ENCODE results near the gene DLX4. TPM values are rescaled to one million over a fixed set of nuclear protein-coding genes. Genes with fewer than 3 reads are reported as not detected.

Gene DLX4
- total RNA-seq, 3 donors from 2014 or later: 0.73 to 1.1 (median 0.99) TPM

DNA sequence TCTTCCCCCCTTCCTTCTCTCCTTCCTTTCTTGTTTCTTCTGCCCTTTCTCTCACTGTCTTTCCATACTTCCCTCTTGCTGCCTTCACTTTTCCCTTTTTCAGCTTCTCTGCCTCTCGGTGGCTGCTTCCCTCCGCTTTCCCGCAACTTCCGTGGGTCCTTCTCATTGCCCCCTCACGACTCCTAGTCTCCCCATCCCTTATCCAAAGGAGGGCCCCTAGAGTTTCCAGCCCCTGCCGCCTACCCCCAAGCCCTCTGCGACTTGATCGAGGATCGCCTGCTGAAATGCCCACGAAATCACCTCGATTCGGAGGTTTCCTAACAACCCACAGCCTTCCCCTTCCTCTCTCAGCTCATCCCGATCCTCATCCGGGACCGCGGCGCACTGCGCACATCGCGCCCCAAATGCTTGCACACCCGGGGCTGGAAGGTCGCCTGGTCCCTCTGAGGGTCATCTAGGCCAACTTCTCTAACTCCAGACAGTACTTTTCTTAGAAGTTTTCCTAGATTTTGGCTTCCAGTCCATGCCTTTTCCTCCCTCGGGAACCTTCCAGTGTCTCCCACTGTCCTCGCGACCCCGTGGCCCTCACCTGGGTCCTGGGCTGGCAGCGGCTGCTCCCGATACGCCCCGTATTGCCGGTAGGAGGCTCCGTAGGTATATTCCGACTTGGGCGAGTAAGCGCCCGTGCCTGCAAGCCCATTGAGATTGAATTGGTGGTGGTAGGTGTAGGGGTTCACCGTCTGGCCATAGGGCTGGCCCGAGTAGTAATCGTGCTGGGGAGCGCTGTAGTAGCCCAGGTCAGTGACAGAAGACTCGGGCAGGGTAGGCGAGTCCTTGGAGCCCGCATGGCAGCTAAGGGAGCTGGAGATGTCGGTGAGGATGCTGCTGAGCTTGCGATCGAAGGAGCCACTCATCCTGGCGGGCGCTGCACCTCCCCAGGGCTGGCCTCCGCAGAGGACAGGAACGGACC lies 25.4 kb downstream of the DLX4 start:
- DNase-seq: no peak
- Mint-ChIP-seq H3K27me3 (ENCODE audit: low read depth) (peaks cover 77% of the 10 kb centered on the region), H3K9me3 (no peaks in the 10 kb centered on the region), H3K4me3 (peak overlapping the region; percentile 79), H3K4me1 (ENCODE audit: low read depth) (peaks cover 29% of the 10 kb centered on the region), H3K36me3 (ENCODE audit: insufficient read depth) (no peaks in the 10 kb centered on the region)
- no peak for ATAC-seq

DNA sequence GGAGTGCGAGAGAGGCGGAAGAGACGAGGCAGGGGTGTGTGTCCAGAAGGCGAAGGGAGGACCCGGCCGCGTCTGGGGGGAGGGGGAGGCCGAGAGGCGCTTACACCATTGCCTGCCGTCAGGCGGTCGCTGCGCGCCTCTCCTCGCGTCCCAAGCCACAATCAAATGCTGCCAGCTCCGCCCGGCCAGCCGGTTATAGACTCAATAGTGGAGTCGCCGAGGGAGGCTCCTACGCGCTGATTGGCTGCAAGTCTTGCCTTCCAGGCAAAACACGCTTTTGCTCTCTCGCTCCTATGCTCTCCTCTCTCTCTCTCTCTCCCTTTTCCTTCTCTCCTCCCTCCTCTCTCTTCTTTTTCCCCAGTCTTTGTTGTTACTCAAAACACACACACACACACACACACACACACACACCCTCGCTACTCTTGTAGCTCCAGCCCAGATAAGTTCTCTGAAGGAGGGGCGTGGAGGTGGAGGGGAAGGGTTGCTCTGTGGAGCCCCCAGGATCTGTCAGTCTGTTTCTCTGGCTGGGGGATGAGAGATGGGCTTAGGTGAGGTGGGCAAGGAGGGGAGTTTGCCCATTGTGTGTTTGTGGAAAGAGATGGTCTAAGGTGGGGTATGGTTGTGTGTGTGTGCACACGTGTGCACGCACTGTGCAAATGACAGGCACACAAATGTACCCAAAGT lies 26.2 kb downstream of the DLX4 start, which contains the start of gene DLX3:
Gene DLX3 (minus strand): TSS at position 170 of the 684 bp plus-strand sequence. CDS start 226 bp downstream, outside the sequence.
- ATAC-seq (no peak), DNase-seq (peak; percentile 19)
- Mint-ChIP-seq H3K27me3 (ENCODE audit: low read depth) (peaks cover 77% of the 10 kb centered on the region), H3K4me3 (peak within 1 kb of the TSS; percentile 79), H3K9me3 (no peaks in the 10 kb centered on the region), H3K4me1 (ENCODE audit: low read depth) (peaks cover 29% of the 10 kb centered on the region), H3K36me3 (ENCODE audit: insufficient read depth) (no peaks in the 10 kb centered on the region)

DNA sequence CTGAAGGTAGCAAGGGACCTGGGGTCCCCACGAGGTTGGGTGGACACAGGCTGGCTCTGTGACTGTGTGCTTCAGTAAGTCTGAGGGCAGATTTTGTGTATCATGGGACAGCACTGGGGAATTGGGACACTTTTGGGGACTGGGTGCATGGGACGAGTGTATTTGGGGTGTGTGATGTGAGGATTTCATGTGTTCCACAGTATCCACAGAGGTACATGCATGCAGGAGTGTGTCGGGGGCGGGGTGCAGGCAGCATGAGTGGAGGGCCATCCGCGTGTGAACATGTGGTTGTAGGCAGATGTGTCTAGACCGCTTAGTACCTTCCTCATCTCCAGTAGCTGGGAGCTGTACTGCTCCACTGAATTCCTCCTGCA lies 27.1 kb downstream of the DLX4 start:
- DNase-seq (no peak), ATAC-seq (no peak)
- Mint-ChIP-seq H3K4me3 (no peak overlapping the region), H3K36me3 (ENCODE audit: insufficient read depth) (no peaks in the 10 kb centered on the region), H3K9me3 (no peaks in the 10 kb centered on the region), H3K4me1 (ENCODE audit: low read depth) (peaks cover 29% of the 10 kb centered on the region), H3K27me3 (ENCODE audit: low read depth) (peaks cover 77% of the 10 kb centered on the region)

DNA sequence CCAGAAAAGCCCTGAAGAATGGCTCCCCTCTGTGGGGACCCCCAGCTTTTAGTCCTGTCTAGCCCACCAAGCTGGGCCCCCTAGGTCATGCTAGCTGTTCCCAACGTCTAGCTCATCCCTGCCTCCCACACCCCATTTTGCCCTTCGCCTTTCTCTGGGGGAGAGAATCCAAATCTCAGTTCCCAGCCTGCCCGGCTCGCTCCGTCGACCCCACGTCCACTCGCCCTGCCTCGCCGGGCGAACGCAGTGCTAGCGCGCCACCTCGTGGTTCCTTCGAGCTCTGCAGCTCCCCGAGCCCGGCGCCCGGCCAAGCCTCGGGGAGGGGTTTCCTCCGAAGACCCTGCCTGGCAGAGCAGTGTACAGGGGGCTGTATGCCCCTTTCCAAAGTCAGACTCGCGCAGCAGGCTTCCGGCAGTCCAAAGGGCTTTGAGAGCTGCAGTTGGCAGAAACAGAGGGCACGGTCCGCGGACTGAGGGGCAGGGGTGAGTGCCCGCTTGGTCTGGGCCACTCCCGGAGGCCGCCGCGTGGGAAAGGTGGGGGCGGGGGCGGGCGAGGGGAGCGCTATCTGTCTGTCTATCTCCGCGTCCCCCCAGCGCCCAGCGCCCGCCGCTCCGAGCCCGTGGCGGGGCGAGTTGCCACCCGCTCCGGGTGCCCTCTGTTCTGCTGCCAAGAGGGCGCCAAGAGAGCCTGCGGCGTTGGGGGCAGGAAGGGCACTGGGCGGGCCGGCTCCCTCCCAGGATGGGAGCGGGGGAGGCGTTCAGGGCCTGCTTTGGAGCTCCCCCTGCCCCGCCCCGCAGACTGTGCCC lies 27.7 kb downstream of the DLX4 start:
- ATAC-seq: peak; percentile 51 to 56
- peak; percentile 70 for DNase-seq
- Mint-ChIP-seq H3K4me3 (peak overlapping the region; percentile 66), H3K36me3 (ENCODE audit: insufficient read depth) (no peaks in the 10 kb centered on the region), H3K27me3 (ENCODE audit: low read depth) (peaks cover 77% of the 10 kb centered on the region), H3K4me1 (ENCODE audit: low read depth) (peaks cover 29% of the 10 kb centered on the region), H3K9me3 (no peaks in the 10 kb centered on the region)

DNA sequence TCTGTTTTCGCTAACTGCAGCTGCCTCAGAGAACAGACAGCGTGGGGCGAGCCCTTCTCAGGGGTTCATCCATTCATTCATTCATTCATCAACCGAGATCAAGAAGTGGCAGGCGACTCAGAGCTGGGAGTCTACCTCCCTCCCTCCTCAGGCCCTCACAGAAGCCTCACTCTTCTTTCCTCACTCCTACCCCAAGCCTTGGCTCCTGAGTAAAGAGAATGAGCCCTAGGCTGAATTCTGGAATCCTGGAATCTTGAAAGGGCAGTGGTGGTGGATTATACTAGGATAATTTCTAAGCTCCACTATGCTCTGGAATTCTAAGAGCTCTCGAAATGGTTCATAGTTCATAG lies 28.3 kb downstream of the DLX4 start:
- ATAC-seq (no peak), DNase-seq (no peak)
- Mint-ChIP-seq H3K9me3 (no peaks in the 10 kb centered on the region), H3K27me3 (ENCODE audit: low read depth) (peaks cover 79% of the 10 kb centered on the region), H3K4me3 (peak overlapping the region; percentile 56), H3K36me3 (ENCODE audit: insufficient read depth) (no peaks in the 10 kb centered on the region), H3K4me1 (ENCODE audit: low read depth) (peaks cover 29% of the 10 kb centered on the region)

DNA sequence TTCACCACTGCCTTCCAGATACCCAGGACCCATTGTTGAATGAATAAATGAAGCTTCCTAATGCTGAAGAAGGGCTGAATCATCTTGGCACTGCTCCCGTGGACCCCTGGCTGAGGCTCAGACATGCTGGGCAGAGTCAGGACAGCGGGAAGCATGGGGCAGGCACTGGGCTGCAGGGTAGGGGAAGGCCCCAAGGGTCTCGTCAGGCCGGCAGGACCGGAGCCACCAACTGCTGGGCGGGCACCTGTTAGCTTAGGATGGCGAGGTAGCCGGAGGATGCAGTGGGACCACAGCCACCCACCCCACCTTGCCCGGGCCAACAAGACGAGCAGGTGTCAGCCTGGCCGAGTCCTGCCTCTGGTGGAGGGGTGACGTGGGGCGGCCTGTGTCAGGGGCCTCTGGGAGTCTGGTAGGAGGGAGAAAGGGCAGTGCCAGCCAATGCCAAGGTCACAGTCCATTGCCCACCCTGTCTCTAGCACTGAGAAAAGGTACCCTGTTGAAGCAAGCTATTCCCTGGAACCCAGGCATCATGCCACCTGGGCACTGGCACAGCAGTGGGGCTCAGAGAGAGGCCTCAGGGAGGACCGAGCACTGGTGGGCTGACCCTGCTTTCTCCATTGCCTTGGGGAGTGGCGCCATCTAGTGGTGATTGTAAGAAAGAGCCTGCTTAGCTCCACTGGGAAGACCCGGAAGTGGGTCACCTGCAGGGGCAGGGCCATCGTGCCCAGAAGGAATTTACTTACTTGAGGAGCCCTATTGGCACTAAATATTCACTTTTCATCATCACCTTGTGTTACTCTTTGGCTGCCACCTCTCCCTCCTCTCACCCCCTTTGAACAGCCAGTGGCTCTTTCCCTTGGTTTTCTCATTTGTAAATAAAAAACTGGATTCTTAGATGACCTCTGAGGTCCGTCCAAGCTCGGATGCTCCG lies 29.0 kb downstream of the DLX4 start:
- Mint-ChIP-seq H3K27me3 (ENCODE audit: low read depth) (peaks cover 77% of the 10 kb centered on the region), H3K4me3 (no peak overlapping the region), H3K36me3 (ENCODE audit: insufficient read depth) (no peaks in the 10 kb centered on the region), H3K9me3 (no peaks in the 10 kb centered on the region), H3K4me1 (ENCODE audit: low read depth) (peaks cover 26% of the 10 kb centered on the region)
- ATAC-seq (peak; percentile 77 to 84), DNase-seq (peak; percentile 80)

DNA sequence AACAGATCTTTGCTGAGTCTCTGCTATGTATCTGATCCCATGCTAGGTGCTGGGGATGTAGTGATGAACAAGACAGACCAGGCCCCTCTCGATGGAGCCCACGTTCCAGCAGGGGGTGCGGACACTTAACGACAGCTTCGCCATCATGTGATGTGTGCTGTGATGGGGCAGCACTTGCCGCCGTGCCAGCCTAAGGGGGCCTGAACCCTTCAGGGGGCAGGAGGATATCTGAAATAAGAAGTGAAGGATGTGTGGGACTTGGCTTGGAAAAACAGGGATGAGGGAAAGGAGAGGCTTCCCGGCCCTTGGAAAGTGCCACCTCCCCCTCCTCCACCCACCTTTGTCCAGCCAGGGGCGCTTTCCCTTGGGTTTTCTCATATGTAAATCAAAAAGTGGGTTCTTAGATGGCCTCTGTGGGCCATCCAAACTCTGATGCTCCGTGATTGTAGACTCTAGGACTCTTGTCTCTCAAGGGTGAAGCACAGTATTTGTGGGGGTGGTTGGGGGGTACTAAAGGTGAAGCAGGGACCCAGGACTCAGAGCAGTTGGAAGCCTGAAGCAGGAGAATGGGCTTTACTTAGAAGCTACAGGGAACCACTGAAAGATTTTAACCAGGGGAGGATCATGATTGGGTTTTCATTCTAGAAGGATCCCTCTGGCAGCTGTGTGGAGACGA lies 30.0 kb downstream of the DLX4 start:
- Mint-ChIP-seq H3K9me3 (no peaks in the 10 kb centered on the region), H3K27me3 (ENCODE audit: low read depth) (peaks cover 78% of the 10 kb centered on the region), H3K4me1 (ENCODE audit: low read depth) (peaks cover 23% of the 10 kb centered on the region), H3K36me3 (ENCODE audit: insufficient read depth) (no peaks in the 10 kb centered on the region), H3K4me3 (no peak overlapping the region)
- ATAC-seq (no peak), DNase-seq (no peak)

DNA sequence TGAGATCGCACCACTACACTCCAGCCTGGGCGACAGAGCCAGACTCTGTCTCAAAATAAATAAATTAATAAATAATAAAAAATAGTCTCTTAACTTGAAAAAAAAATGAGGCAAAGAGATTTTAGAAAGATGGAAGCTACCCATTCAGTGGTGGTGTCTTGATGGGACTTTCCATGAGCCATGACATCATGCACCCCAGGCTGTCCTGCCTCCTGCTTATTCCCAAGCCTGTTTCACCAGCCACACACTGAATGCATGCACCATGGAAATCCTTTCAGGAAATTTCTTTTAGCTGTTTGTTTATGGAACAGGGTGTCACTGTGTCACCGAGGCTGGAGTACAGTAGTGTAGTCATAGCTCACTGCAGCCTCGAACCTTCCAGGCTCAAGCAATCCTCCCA lies 34.9 kb downstream of the DLX4 start:
- no peak for DNase-seq
- H3K4me3 Mint-ChIP-seq: no peak overlapping the region
- no peak for ATAC-seq
- no peaks in the 10 kb centered on the region for H3K36me3 Mint-ChIP-seq (ENCODE audit: insufficient read depth)
- H3K4me1 Mint-ChIP-seq (ENCODE audit: low read depth): no peaks in the 10 kb centered on the region
- H3K27me3 Mint-ChIP-seq (ENCODE audit: low read depth): peaks cover 53% of the 10 kb centered on the region
- peaks cover 3% of the 10 kb centered on the region for H3K9me3 Mint-ChIP-seq

DNA sequence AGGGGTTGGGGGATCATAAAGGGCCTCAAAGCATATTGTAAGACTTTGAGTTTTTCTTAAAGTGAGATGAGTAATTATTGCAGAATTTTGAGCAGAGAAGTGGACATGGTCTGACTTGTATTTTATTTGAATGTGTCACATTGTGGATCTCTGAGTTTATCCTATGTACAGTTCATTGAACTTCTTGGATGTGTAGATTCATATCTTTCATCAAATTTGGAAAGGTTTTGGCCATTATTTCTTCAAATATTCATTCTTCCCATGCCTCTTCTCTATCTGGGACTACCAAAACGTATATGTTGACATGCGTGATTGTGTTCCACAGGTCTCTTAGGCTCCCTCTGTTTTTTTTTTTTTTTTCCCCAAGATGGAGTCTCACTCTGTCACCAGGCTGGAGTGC lies 40.3 kb downstream of the DLX4 start:
- H3K27me3 Mint-ChIP-seq (ENCODE audit: low read depth): peaks cover 52% of the 10 kb centered on the region
- ATAC-seq (no peak), DNase-seq (no peak)
- H3K4me3 Mint-ChIP-seq: no peak overlapping the region
- peaks cover 21% of the 10 kb centered on the region for H3K9me3 Mint-ChIP-seq
- no peaks in the 10 kb centered on the region for H3K36me3 Mint-ChIP-seq (ENCODE audit: insufficient read depth)
- no peaks in the 10 kb centered on the region for H3K4me1 Mint-ChIP-seq (ENCODE audit: low read depth)

DNA sequence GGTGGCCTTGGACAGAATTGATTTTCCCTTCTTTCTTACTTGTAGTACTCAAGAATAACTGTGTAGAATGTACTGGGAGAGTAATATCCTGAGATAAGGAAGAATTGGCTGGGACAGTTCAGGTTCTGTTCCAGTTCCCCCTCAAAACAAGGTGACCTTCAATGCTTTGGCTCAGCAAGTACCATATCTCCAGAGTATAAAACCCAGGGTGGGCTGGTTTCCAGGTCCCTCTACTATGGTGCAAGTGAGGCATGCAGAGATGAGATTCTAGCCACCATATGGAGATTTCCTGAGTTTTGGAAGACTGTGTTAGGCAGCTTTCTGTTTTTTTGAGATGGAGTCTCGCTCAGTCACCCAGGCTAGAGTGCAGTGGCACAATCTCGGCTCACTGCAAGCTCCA lies 44.1 kb downstream of the DLX4 start:
- Mint-ChIP-seq H3K4me3 (no peak overlapping the region), H3K27me3 (ENCODE audit: low read depth) (peaks cover 40% of the 10 kb centered on the region), H3K9me3 (peaks cover 29% of the 10 kb centered on the region), H3K4me1 (ENCODE audit: low read depth) (no peaks in the 10 kb centered on the region), H3K36me3 (ENCODE audit: insufficient read depth) (no peaks in the 10 kb centered on the region)
- no peak for DNase-seq
- ATAC-seq: no peak

DNA sequence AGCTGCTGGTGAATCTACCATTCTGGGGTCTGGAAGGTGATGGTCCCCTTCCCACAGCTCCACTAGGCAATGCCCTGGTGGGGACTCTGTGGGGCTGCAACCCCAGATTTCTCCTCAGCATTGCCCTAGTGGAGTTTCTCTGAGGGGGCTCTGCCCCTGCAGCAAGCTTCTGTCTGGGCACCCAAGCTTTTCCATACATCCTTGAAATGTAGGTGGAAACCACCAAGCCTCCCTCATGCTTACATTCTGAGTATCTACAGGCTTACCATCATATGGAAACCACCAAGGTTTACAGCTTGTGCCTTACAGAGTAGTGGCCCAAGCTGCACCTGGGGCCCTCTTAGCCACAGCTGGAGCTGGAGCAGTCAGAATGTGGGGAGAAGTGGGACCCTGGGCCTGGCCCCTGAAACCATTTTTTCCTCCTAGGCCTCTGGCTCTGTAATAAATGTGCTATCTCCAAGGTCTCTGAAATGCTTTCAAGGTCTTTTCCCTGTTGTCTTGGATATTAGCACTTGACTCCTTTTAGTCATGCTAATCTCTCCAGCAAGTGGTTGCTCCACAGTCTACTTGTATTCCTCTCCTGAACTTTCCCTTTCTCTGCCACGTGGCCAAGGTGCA lies 45.6 kb downstream of the DLX4 start:
- Mint-ChIP-seq H3K9me3 (peaks cover 22% of the 10 kb centered on the region), H3K27me3 (ENCODE audit: low read depth) (peaks cover 39% of the 10 kb centered on the region), H3K4me1 (ENCODE audit: low read depth) (no peaks in the 10 kb centered on the region), H3K4me3 (no peak overlapping the region), H3K36me3 (ENCODE audit: insufficient read depth) (no peaks in the 10 kb centered on the region)
- ATAC-seq (no peak), DNase-seq (no peak)

DNA sequence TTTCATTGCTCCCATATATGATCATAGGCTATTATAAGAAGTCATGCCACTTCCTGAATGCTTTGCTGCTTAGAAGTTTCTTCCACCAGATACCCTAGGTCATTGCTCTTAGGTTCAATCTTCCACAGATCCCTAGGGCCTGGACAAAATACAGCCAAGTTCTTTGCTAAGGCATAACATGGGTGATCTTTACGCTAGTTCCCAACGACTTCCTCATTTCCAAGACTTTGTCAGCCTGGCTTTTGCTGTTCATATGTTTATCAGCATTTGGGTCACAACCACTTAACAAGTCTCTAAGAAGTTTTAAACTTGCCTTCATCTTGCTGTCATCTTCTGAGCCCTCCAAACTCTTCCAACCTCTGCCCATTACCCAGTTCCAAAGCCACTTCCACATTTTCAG lies 46.2 kb downstream of the DLX4 start:
- Mint-ChIP-seq H3K4me3 (no peak overlapping the region), H3K4me1 (ENCODE audit: low read depth) (no peaks in the 10 kb centered on the region)

DNA sequence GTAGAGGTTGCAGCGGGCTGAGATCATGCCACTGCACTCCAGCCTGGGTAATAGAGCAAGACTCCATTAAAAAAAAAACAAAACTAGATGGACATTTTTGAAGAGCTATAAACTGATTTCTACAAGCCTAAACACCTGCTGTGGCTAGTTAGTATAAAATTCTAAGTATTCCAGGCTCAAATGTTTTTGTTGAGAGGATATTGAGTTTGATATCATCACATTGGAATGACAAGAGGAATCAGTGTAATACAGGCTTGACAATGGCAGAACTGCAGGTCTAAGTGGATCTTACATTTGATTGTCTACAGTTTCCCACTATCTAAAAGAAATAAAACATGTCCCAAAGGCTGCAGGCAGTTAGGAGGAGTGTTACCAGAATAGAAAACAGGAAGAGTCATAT lies 49.9 kb downstream of the DLX4 start:
- Mint-ChIP-seq H3K36me3 (ENCODE audit: insufficient read depth) (no peaks in the 10 kb centered on the region), H3K27me3 (ENCODE audit: low read depth) (peaks cover 22% of the 10 kb centered on the region), H3K4me3 (no peak overlapping the region), H3K4me1 (ENCODE audit: low read depth) (no peaks in the 10 kb centered on the region), H3K9me3 (peaks cover 11% of the 10 kb centered on the region)
- DNase-seq: no peak
- ATAC-seq: no peak

More for the DNA sequence above, 46.2 kb downstream of the DLX4 start:
- no peak for ATAC-seq
- H3K36me3 Mint-ChIP-seq (ENCODE audit: insufficient read depth): no peaks in the 10 kb centered on the region
- H3K9me3 Mint-ChIP-seq: peaks cover 22% of the 10 kb centered on the region
- peaks cover 35% of the 10 kb centered on the region for H3K27me3 Mint-ChIP-seq (ENCODE audit: low read depth)
- DNase-seq: no peak
